ENCODE results near the gene EXD2. TPM values are rescaled to one million over a fixed set of nuclear protein-coding genes. Genes with fewer than 3 reads are reported as not detected.
"Not testable (repeated sequence)": the region's sequence is repeated elsewhere in the genome, so short reads cannot be mapped to it uniquely, and the experiment has no call there.

Gene EXD2
- total RNA-seq, 1 experiment from 2014 or later: 9.8 TPM

- Histone ChIP-seq H3K4me1 (peaks cover 9% of the 10 kb centered on the region; the same call in 1 of the 2 replicates), H3K27ac (no peak overlapping the region), H3K36me3 (no peaks in the 10 kb centered on the region), H3K4me3 (no peak overlapping the region), H3K27me3 (no peaks in the 10 kb centered on the region), H3K9me3 (replicated peaks) (no peaks in the 10 kb centered on the region)
- no peak for DNase-seq
Measured at GRCh38 chr14:69288956-69289705, 97.8 kb downstream of the EXD2 start.

- no peaks in the 10 kb centered on the region for H3K36me3 ChIP-seq
- H3K4me3 ChIP-seq: no peak overlapping the region
- no peaks in the 10 kb centered on the region for H3K27me3 ChIP-seq
- no peak for DNase-seq
- H3K4me1 ChIP-seq: peaks cover 9% of the 10 kb centered on the region; the same call in 1 of the 2 replicates
- H3K27ac ChIP-seq: no peak overlapping the region
- H3K9me3 ChIP-seq (replicated peaks): no peaks in the 10 kb centered on the region
Measured at GRCh38 chr14:69289811-69290520, 98.7 kb downstream of the EXD2 start.

- not testable (repeated sequence) for H3K9me3 ChIP-seq (replicated peaks); H3K4me3 ChIP-seq; DNase-seq; H3K27ac ChIP-seq; H3K4me1 ChIP-seq; H3K27me3 ChIP-seq; H3K36me3 ChIP-seq
Measured at GRCh38 chr14:69290881-69291280, 99.6 kb downstream of the EXD2 start.

- Histone ChIP-seq H3K27me3 (no peaks in the 10 kb centered on the region), H3K9me3 (replicated peaks) (no peaks in the 10 kb centered on the region), H3K27ac (peak overlapping the region; percentile 23), H3K4me3 (no peak overlapping the region), H3K4me1 (peaks cover 9% of the 10 kb centered on the region; the same call in 1 of the 2 replicates), H3K36me3 (no peaks in the 10 kb centered on the region)
- DNase-seq: no peak
Measured at GRCh38 chr14:69291396-69291795, 100.1 kb downstream of the EXD2 start.

GRCh38 chr14:69291891-69292561 lies 100.7 kb downstream of the EXD2 start:
- Histone ChIP-seq H3K27me3 (no peaks in the 10 kb centered on the region), H3K9me3 (replicated peaks) (no peaks in the 10 kb centered on the region), H3K36me3 (no peaks in the 10 kb centered on the region), H3K4me1 (peaks cover 9% of the 10 kb centered on the region; the same call in 1 of the 2 replicates), H3K4me3 (no peak overlapping the region), H3K27ac (peak overlapping the region; percentile 23)
- peak in 1 of 2 experiments; percentile 6 for DNase-seq

Other genes with a start within 250 kb of the EXD2 start
- 101 and 104 TPM in 2 replicates for gene ACTN1, start 212.2 kb upstream of the EXD2 start, total RNA-seq (2014; rRNA removed; shearing (Covaris generic))
- gene DCAF5, start 38.4 kb upstream of the EXD2 start, total RNA-seq (2014; rRNA removed; shearing (Covaris generic)): 27.7 and 29.0 TPM in 2 replicates
- gene GALNT16, start 68.7 kb downstream of the EXD2 start, total RNA-seq (2014; rRNA removed; shearing (Covaris generic)): 6.8 and 8.6 TPM in 2 replicates
- 195 and 212 TPM in 2 replicates for gene ERH, start 206.8 kb downstream of the EXD2 start, total RNA-seq (2014; rRNA removed; shearing (Covaris generic))
- 68.7 and 78.1 TPM in 2 replicates for gene SLC39A9, start 207.2 kb downstream of the EXD2 start, total RNA-seq (2014; rRNA removed; shearing (Covaris generic))

Measured in SJCRH30 (cell line).